ENCODE measurements around the gene PLCB1. TPM values are rescaled to one million over a fixed set of nuclear protein-coding genes. Genes with fewer than 3 reads are reported as not detected.

Gene PLCB1
- total RNA-seq, 1 experiment from 2014 or later = 11.3 TPM

DNA sequence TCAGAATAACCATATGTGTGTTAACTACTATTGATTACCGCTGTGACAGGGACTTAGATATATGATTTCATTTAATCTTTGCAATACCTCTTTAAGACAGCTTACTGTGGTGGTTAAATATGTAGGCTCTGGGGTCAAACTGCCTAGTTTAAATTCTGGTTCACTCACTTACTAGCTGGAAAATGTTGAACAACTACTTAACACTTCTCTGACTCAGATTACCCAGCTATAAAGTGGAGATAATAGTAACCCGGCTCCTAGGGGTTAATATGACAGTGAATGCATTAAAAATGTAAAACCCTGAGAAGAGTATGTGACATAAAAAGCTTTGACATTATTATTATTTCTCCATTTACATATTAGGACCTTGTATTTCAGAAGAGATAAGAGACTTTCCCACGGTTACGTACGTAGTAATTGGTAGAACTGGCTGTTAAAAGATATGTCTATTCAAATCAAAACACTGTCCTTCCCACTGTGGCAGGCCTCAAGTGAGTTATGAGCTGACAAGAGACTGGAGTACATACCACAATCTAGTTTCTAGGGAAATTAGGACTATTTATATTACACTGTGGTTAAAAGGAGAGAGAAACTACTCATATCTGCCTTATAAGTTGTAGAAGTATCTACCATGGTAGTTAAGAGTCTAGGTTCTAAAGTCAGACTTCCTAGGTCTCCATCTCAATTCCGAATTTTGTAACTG lies 4.4 kb upstream of the PLCB1 start:
- ATAC-seq = no peak
- peaks cover 51% of the 10 kb centered on the region for H3K4me1 Mint-ChIP-seq
- POLR2A ChIA-PET = interaction anchor here (0.6 kb wide), 1 partner anchor 1320 kb away, joined by 3 read pairs; no protein-coding TSS in a partner anchor
- H3K9me3 Mint-ChIP-seq = no peaks in the 10 kb centered on the region; the same call in 1 of the 2 replicates
- H3K4me3 Mint-ChIP-seq = no peak overlapping the region
- no peak overlapping the region for H3K27ac Mint-ChIP-seq
- CTCF ChIA-PET = interaction anchor here (0.9 to 1.3 kb wide), 3 partner anchors 12 to 271 kb away, joined by 3 to 4 read pairs (median 3); no protein-coding TSS in a partner anchor
- no peak for DNase-seq (ENCODE audit: low spot score)
- no peaks in the 10 kb centered on the region for H3K36me3 Mint-ChIP-seq
- peaks cover 22% of the 10 kb centered on the region for H3K27me3 Mint-ChIP-seq (ENCODE audit: low read depth)
- TF ChIP-seq, protein P1, sequence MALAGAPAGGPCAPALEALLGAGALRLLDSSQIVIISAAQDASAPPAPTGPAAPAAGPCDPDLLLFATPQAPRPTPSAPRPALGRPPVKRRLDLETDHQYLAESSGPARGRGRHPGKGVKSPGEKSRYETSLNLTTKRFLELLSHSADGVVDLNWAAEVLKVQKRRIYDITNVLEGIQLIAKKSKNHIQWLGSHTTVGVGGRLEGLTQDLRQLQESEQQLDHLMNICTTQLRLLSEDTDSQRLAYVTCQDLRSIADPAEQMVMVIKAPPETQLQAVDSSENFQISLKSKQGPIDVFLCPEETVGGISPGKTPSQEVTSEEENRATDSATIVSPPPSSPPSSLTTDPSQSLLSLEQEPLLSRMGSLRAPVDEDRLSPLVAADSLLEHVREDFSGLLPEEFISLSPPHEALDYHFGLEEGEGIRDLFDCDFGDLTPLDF (CRISPR knock-in tag; IDR thresholded peaks at IDR 0.05) = no peak
- TF ChIP-seq, protein P2, sequence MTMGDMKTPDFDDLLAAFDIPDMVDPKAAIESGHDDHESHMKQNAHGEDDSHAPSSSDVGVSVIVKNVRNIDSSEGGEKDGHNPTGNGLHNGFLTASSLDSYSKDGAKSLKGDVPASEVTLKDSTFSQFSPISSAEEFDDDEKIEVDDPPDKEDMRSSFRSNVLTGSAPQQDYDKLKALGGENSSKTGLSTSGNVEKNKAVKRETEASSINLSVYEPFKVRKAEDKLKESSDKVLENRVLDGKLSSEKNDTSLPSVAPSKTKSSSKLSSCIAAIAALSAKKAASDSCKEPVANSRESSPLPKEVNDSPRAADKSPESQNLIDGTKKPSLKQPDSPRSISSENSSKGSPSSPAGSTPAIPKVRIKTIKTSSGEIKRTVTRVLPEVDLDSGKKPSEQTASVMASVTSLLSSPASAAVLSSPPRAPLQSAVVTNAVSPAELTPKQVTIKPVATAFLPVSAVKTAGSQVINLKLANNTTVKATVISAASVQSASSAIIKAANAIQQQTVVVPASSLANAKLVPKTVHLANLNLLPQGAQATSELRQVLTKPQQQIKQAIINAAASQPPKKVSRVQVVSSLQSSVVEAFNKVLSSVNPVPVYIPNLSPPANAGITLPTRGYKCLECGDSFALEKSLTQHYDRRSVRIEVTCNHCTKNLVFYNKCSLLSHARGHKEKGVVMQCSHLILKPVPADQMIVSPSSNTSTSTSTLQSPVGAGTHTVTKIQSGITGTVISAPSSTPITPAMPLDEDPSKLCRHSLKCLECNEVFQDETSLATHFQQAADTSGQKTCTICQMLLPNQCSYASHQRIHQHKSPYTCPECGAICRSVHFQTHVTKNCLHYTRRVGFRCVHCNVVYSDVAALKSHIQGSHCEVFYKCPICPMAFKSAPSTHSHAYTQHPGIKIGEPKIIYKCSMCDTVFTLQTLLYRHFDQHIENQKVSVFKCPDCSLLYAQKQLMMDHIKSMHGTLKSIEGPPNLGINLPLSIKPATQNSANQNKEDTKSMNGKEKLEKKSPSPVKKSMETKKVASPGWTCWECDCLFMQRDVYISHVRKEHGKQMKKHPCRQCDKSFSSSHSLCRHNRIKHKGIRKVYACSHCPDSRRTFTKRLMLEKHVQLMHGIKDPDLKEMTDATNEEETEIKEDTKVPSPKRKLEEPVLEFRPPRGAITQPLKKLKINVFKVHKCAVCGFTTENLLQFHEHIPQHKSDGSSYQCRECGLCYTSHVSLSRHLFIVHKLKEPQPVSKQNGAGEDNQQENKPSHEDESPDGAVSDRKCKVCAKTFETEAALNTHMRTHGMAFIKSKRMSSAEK (CRISPR knock-in tag; IDR thresholded peaks at IDR 0.05; ENCODE audit: borderline replicate concordance) = no peak
- TF ChIP-seq FOXJ3 (CRISPR knock-in tag; IDR thresholded peaks at IDR 0.05; ENCODE audit: borderline replicate concordance) (no peak), ZNF423 (CRISPR knock-in tag; IDR thresholded peaks at IDR 0.05) (no peak), CBFB (CRISPR knock-in tag; IDR thresholded peaks at IDR 0.05; ENCODE audit: low read depth) (no peak), ARID4B (CRISPR knock-in tag; IDR thresholded peaks at IDR 0.05; ENCODE audit: borderline replicate concordance) (no peak), ZMAT4 (CRISPR knock-in tag; IDR thresholded peaks at IDR 0.05) (no peak), OVOL2 (CRISPR knock-in tag; IDR thresholded peaks at IDR 0.05; ENCODE audit: borderline replicate concordance) (no peak), ESRRA (CRISPR knock-in tag; IDR thresholded peaks at IDR 0.05; ENCODE audit: borderline replicate concordance) (no peak)
- TF ChIP-seq, protein P3, sequence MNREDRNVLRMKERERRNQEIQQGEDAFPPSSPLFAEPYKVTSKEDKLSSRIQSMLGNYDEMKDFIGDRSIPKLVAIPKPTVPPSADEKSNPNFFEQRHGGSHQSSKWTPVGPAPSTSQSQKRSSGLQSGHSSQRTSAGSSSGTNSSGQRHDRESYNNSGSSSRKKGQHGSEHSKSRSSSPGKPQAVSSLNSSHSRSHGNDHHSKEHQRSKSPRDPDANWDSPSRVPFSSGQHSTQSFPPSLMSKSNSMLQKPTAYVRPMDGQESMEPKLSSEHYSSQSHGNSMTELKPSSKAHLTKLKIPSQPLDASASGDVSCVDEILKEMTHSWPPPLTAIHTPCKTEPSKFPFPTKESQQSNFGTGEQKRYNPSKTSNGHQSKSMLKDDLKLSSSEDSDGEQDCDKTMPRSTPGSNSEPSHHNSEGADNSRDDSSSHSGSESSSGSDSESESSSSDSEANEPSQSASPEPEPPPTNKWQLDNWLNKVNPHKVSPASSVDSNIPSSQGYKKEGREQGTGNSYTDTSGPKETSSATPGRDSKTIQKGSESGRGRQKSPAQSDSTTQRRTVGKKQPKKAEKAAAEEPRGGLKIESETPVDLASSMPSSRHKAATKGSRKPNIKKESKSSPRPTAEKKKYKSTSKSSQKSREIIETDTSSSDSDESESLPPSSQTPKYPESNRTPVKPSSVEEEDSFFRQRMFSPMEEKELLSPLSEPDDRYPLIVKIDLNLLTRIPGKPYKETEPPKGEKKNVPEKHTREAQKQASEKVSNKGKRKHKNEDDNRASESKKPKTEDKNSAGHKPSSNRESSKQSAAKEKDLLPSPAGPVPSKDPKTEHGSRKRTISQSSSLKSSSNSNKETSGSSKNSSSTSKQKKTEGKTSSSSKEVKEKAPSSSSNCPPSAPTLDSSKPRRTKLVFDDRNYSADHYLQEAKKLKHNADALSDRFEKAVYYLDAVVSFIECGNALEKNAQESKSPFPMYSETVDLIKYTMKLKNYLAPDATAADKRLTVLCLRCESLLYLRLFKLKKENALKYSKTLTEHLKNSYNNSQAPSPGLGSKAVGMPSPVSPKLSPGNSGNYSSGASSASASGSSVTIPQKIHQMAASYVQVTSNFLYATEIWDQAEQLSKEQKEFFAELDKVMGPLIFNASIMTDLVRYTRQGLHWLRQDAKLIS (CRISPR knock-in tag; IDR thresholded peaks at IDR 0.05; ENCODE audit: borderline replicate concordance) = no peak
- TF ChIP-seq, protein P4, sequence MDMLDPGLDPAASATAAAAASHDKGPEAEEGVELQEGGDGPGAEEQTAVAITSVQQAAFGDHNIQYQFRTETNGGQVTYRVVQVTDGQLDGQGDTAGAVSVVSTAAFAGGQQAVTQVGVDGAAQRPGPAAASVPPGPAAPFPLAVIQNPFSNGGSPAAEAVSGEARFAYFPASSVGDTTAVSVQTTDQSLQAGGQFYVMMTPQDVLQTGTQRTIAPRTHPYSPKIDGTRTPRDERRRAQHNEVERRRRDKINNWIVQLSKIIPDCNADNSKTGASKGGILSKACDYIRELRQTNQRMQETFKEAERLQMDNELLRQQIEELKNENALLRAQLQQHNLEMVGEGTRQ (CRISPR knock-in tag; IDR thresholded peaks at IDR 0.05) = no peak
- TF ChIP-seq, protein P5, sequence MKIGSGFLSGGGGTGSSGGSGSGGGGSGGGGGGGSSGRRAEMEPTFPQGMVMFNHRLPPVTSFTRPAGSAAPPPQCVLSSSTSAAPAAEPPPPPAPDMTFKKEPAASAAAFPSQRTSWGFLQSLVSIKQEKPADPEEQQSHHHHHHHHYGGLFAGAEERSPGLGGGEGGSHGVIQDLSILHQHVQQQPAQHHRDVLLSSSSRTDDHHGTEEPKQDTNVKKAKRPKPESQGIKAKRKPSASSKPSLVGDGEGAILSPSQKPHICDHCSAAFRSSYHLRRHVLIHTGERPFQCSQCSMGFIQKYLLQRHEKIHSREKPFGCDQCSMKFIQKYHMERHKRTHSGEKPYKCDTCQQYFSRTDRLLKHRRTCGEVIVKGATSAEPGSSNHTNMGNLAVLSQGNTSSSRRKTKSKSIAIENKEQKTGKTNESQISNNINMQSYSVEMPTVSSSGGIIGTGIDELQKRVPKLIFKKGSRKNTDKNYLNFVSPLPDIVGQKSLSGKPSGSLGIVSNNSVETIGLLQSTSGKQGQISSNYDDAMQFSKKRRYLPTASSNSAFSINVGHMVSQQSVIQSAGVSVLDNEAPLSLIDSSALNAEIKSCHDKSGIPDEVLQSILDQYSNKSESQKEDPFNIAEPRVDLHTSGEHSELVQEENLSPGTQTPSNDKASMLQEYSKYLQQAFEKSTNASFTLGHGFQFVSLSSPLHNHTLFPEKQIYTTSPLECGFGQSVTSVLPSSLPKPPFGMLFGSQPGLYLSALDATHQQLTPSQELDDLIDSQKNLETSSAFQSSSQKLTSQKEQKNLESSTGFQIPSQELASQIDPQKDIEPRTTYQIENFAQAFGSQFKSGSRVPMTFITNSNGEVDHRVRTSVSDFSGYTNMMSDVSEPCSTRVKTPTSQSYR (CRISPR knock-in tag; IDR thresholded peaks at IDR 0.05) = no peak
- TF ChIP-seq, protein P6, sequence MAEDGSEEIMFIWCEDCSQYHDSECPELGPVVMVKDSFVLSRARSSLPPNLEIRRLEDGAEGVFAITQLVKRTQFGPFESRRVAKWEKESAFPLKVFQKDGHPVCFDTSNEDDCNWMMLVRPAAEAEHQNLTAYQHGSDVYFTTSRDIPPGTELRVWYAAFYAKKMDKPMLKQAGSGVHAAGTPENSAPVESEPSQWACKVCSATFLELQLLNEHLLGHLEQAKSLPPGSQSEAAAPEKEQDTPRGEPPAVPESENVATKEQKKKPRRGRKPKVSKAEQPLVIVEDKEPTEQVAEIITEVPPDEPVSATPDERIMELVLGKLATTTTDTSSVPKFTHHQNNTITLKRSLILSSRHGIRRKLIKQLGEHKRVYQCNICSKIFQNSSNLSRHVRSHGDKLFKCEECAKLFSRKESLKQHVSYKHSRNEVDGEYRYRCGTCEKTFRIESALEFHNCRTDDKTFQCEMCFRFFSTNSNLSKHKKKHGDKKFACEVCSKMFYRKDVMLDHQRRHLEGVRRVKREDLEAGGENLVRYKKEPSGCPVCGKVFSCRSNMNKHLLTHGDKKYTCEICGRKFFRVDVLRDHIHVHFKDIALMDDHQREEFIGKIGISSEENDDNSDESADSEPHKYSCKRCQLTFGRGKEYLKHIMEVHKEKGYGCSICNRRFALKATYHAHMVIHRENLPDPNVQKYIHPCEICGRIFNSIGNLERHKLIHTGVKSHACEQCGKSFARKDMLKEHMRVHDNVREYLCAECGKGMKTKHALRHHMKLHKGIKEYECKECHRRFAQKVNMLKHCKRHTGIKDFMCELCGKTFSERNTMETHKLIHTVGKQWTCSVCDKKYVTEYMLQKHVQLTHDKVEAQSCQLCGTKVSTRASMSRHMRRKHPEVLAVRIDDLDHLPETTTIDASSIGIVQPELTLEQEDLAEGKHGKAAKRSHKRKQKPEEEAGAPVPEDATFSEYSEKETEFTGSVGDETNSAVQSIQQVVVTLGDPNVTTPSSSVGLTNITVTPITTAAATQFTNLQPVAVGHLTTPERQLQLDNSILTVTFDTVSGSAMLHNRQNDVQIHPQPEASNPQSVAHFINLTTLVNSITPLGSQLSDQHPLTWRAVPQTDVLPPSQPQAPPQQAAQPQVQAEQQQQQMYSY (CRISPR knock-in tag; IDR thresholded peaks at IDR 0.05) = no peak

Measured in WTC11 (cell line).